Measurements from ENCODE around the gene MAPK6.
"Not testable (repeated sequence)": the region's sequence is repeated elsewhere in the genome, so short reads cannot be mapped to it uniquely, and the experiment has no call there.

MAPK6 gene

GRCh38 chr15:52042051-52042851, 23.2 kb downstream of the MAPK6 start:
- DNase-seq (ENCODE audit: low read depth in 2 of 2) = no peak

- not testable (repeated sequence) for DNase-seq (ENCODE audit: low read depth in 2 of 2)
Measured at GRCh38 chr15:52045795-52046298, 26.8 kb downstream of the MAPK6 start.

- DNase-seq (ENCODE audit: low read depth in 2 of 2) = not testable (repeated sequence)
Measured at GRCh38 chr15:52046552-52046951, 27.5 kb downstream of the MAPK6 start.

GRCh38 chr15:52050416-52050815, 31.4 kb downstream of the MAPK6 start:
- DNase-seq (ENCODE audit: low read depth in 2 of 2) = no peak

GRCh38 chr15:52052066-52052935, 33.3 kb downstream of the MAPK6 start:
- DNase-seq (ENCODE audit: low read depth in 2 of 2) = no peak

- no peak for DNase-seq (ENCODE audit: low read depth in 2 of 2)
Measured at GRCh38 chr15:52054381-52054780, 35.4 kb downstream of the MAPK6 start.

- not testable (repeated sequence) for DNase-seq (ENCODE audit: low read depth in 2 of 2)
Measured at GRCh38 chr15:52054858-52055257, 35.8 kb downstream of the MAPK6 start.

- DNase-seq (ENCODE audit: low read depth in 2 of 2) = no peak
Measured at GRCh38 chr15:52056001-52056400, 37.0 kb downstream of the MAPK6 start.

- DNase-seq (ENCODE audit: low read depth in 2 of 2) = no peak
Measured at GRCh38 chr15:52056496-52056895, 37.5 kb downstream of the MAPK6 start.

- no peak for DNase-seq (ENCODE audit: low read depth in 2 of 2)
Measured at GRCh38 chr15:52057996-52058395, 39.0 kb downstream of the MAPK6 start.

GRCh38 chr15:52060501-52060900, 41.5 kb downstream of the MAPK6 start:
- no peak for DNase-seq (ENCODE audit: low read depth in 2 of 2)

GRCh38 chr15:52066842-52067544, 48.0 kb downstream of the MAPK6 start:
- no peak for DNase-seq (ENCODE audit: low read depth in 2 of 2)

- no peak for DNase-seq (ENCODE audit: low read depth in 2 of 2)
Measured at GRCh38 chr15:52067545-52067926, 48.5 kb downstream of the MAPK6 start.

GRCh38 chr15:52068004-52068615, 49.1 kb downstream of the MAPK6 start:
- no peak for DNase-seq (ENCODE audit: low read depth in 2 of 2)

- DNase-seq (ENCODE audit: low read depth in 2 of 2) = no peak
Measured at GRCh38 chr15:52069559-52069958, 50.5 kb downstream of the MAPK6 start.

- DNase-seq (ENCODE audit: low read depth in 2 of 2) = no peak
Measured at GRCh38 chr15:52071570-52071969, 52.6 kb downstream of the MAPK6 start.

- DNase-seq (ENCODE audit: low read depth in 2 of 2) = no peak
Measured at GRCh38 chr15:52076889-52077781, 58.1 kb downstream of the MAPK6 start.

- DNase-seq (ENCODE audit: low read depth in 2 of 2) = no peak
Measured at GRCh38 chr15:52078197-52078875, 59.3 kb downstream of the MAPK6 start.

GRCh38 chr15:52078876-52079700, 60.1 kb downstream of the MAPK6 start:
- DNase-seq (ENCODE audit: low read depth in 2 of 2) = peak; percentile 42 to 69
